GM12872 (cell line): ENCODE measurements around the gene PGS1.

Experiments used
- TF ChIP-seq, protein P1 (sequence below): IDR thresholded peaks from 3 replicates; pipeline ENCODE4 v1.5.1; 2011; ENCODE audit warnings: low read depth, mild to moderate bottlenecking, low read length, moderate library complexity; ENCODE audit not compliant: insufficient read depth

PGS1 gene

DNA sequence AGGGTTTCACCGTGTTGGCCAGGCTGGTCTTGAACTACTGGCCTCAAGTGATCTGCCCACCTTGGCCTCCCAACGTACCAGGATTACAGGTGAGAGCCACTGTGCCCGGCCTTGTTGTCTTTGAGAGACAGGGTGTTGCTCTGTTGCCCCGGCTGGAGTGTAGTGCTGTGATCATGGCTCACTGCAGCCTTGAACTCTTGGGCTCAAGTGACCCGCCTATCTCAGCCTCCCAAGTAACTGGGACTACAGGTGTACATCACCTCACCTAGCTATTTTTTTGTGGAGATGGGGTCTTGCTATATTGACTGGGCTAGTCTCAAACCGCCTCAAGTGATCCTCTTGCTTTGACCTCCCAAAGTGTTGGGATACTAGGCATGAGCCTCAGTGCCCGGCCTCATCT lies 68.4 kb downstream of the PGS1 start:
- TF ChIP-seq, protein P1, sequence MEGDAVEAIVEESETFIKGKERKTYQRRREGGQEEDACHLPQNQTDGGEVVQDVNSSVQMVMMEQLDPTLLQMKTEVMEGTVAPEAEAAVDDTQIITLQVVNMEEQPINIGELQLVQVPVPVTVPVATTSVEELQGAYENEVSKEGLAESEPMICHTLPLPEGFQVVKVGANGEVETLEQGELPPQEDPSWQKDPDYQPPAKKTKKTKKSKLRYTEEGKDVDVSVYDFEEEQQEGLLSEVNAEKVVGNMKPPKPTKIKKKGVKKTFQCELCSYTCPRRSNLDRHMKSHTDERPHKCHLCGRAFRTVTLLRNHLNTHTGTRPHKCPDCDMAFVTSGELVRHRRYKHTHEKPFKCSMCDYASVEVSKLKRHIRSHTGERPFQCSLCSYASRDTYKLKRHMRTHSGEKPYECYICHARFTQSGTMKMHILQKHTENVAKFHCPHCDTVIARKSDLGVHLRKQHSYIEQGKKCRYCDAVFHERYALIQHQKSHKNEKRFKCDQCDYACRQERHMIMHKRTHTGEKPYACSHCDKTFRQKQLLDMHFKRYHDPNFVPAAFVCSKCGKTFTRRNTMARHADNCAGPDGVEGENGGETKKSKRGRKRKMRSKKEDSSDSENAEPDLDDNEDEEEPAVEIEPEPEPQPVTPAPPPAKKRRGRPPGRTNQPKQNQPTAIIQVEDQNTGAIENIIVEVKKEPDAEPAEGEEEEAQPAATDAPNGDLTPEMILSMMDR, result no peak

DNA sequence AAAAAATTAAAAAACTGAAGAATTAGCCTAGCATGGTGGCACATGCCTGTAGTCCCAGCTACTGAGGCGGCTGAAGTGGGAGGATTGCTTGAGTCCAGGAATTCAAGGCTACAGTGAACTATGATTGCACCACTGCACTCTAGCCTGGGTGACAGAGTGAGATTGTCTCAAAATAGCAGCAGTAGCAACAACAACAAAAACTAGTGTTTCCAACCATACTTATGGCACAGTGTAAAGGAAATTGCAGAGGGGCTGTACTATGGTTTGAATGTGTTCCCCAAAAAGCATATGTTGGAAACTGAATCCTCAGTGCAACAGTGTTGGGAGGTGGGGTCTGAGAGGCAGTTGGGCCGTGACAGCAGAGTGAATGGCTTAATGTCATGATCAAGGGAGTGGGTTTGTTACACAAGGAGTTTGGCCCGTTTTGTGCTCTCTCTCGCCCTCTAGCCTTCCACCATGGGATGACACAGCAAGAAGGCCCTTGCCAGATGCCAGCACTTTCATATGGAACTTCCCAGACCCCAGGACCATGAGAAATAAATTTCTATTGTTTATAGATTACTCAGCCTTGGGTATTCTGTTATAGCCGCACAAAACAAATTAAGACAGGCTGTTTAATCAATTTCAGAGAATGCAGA lies 70.0 kb downstream of the PGS1 start:
- TF ChIP-seq, protein P1, result peak; percentile 44; the same call in 2 of the 3 replicates

DNA sequence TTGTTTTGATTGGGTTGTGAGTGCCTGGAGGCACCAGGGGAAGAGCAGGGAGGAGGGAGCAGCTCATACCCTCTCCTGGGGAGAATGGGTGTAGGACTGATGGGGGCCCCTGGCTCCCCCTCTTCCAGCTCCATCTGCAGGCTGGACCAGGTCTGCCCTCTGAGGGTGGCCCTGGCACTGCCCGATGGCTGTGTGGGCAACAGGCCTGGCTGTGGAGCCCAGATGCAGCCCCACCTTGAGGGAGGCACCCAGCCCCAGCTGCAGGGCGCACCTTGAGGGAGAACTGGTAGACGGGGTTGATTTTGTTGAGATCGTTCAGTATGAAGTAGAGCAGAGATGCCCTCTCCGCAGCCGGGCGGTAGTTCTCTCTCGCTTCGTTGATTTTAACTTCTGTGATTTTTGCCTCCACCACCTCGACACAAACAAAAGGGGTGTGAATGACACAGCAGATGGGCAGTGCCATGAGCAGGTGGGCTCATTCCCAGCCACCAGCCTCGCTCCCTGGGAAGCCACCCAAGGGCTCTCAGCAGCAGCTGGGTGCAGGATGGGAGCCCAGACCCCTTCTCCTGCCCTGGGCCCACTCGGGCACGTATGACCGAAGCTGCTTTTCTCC lies 71.6 kb downstream of the PGS1 start:
- TF ChIP-seq, protein P1, result no peak

DNA sequence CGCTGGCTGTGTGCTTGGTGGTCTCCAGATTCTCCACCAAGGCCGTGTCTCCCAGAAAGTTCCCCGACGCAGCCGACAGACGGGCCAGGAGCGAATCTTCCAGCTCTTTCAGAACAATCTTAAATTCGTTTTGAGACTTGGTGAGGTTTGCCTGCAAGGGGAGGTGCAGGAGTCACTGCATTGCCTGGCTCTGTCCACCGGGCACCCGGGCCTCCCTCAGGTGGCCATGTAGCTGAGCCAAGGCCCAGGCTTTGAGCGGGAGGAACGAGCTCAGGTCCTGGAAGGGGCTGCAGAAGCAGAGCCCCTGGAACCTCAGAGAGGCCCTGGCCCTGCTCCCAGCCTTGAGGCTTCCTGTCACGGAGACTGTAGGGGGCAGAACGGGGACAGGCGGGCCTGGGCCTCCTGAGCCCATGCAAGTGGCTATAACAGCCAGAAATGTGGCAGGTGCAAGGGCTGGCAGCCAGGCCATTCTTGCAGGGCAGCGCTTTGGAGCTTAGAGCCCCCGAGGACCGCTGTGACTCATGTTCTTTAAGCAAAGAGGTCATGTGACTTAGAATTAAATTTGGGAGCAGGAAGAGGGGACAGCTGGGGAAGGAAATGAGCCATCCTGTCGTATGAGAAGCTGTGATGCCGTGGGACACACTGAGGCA lies 72.4 kb downstream of the PGS1 start:
- TF ChIP-seq, protein P1, result no peak

DNA sequence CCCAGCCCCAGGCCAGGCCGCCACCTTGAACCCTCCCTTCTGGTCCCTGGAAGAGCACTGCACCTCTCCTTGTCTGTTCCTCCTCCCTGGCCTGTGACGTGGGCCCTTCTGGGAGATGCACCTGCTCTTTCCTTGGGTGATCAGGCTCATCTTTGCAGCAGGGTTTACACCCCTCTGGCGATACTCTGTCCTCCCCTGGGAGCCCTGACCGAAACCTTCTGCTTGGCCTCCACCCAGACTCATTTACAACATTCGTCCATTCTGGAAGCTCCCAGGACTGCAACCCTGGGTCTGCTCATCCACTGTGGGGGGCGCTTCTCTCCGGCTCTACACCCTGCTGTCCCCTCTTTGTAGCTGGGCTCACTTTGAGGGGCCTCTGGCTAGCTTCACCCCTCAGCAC lies 73.3 kb downstream of the PGS1 start:
- TF ChIP-seq, protein P1, result no peak

DNA sequence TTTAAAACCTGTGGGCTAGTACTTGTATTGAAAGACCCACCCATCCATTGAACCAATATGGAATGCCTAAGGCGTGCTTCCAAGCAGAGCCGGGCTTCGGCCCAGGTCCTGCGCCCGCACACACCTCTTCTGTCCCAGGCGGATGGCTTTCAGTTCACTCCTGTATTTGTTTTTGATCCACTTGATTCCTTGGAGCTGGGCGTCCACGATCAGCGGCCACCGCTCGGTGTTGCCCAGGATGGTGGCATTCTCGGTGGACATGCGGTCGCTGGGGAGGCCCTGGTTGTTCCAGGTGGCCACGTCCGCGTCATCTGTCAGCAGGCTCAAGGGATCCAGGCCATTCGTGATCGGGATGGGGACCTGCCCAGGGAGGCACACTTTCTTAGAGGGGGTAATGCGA lies 75.9 kb downstream of the PGS1 start:
- TF ChIP-seq, protein P1, result no peak

DNA sequence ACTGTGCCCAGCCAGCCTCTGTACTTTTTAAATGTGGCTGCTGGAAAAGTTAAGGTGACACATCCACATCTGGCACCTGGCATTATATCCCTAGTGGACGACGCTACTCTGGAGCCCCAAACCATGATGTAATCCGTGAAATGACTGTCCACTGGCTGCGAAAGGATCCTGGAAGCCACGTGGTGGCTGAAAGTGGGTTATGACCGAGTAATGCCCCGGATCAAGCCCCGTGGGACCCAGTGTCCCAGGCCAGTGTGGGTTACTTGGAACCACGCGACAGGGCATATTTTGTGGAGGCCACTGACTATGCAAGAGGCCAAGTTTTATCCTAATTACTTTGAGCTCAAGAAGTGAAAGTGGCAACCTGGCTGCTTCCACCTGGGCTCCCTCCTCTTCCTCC lies 79.6 kb downstream of the PGS1 start:
- TF ChIP-seq, protein P1, result no peak
